COLO829 (cell line): ENCODE results near the gene TMEM151B.
"Not testable (repeated sequence)": the region's sequence is repeated elsewhere in the genome, so short reads cannot be mapped to it uniquely, and the experiment has no call there.

Experiments used
- DNase-seq: peaks from one replicate; pipeline ENCODE4 v3.0.0; 2012; ENCODE audit warnings: low spot score

TMEM151B gene

GRCh38 chr6:44304282-44305199, 34.3 kb downstream of the TMEM151B start:
- DNase-seq, result peak; percentile 48

- DNase-seq, result no peak
Observed at GRCh38 chr6:44305200-44305725, 35.0 kb downstream of the TMEM151B start.

- DNase-seq, result no peak
Observed at GRCh38 chr6:44306710-44307109, 36.5 kb downstream of the TMEM151B start.

- no peak for DNase-seq
Observed at GRCh38 chr6:44307217-44307616, 37.0 kb downstream of the TMEM151B start.

GRCh38 chr6:44309092-44309491, 38.8 kb downstream of the TMEM151B start:
- no peak for DNase-seq

- no peak for DNase-seq
Observed at GRCh38 chr6:44309631-44310030, 39.4 kb downstream of the TMEM151B start.

GRCh38 chr6:44310241-44310640, 40.0 kb downstream of the TMEM151B start:
- no peak for DNase-seq

GRCh38 chr6:44311304-44311703, 41.1 kb downstream of the TMEM151B start:
- DNase-seq, result no peak

GRCh38 chr6:44311767-44312166, 41.5 kb downstream of the TMEM151B start:
- DNase-seq, result no peak

- peak; percentile 74 for DNase-seq
Observed at GRCh38 chr6:44312901-44313788, 42.9 kb downstream of the TMEM151B start, which contains the start of gene AARS2. AARS2 (minus strand) TSS chr6:44313347; CDS start chr6:44313323, 24 bp downstream.

- not testable (repeated sequence) for DNase-seq
Observed at GRCh38 chr6:44314657-44315056, 44.4 kb downstream of the TMEM151B start.

GRCh38 chr6:44315516-44315915, 45.3 kb downstream of the TMEM151B start:
- no peak for DNase-seq

- no peak for DNase-seq
Observed at GRCh38 chr6:44315951-44316350, 45.7 kb downstream of the TMEM151B start.

GRCh38 chr6:44316481-44316880, 46.2 kb downstream of the TMEM151B start:
- DNase-seq, result no peak

GRCh38 chr6:44317136-44317631, 46.9 kb downstream of the TMEM151B start:
- DNase-seq, result not testable (repeated sequence)

GRCh38 chr6:44321210-44321609, 51.0 kb downstream of the TMEM151B start:
- DNase-seq, result no peak

GRCh38 chr6:44327096-44327495, 56.8 kb downstream of the TMEM151B start:
- peak; percentile 87 for DNase-seq

- DNase-seq, result no peak
Observed at GRCh38 chr6:44327760-44328159, 57.5 kb downstream of the TMEM151B start.

GRCh38 chr6:44328203-44328602, 58.0 kb downstream of the TMEM151B start:
- DNase-seq, result not testable (repeated sequence)

- DNase-seq, result no peak
Observed at GRCh38 chr6:44329858-44330257, 59.6 kb downstream of the TMEM151B start.

GRCh38 chr6:44332585-44332984, 62.3 kb downstream of the TMEM151B start:
- no peak for DNase-seq

- no peak for DNase-seq
Observed at GRCh38 chr6:44333273-44333919, 63.1 kb downstream of the TMEM151B start.
